Prostate gland (tissue), 2 donors: ENCODE measurements around the gene DDAH1. TPM values are rescaled to one million over a fixed set of nuclear protein-coding genes. Genes with fewer than 3 reads are reported as not detected.

Experiments used
- DNase-seq: peaks from one replicate; pipeline ENCODE4 v3.0.0-alpha.2; 2019; ENCODE audit warnings: low spot score
- H3K27ac ChIP-seq, 2 donors: fragments of 200-600 bp; sonication (generic); 2 replicates each; pipeline ENCODE4 v1.5.1; 2017 to 2019
- H3K27me3 ChIP-seq: fragments of 200-600 bp; sonication (generic); replicated peaks from 2 replicates; pipeline ENCODE4 v1.5.1; 2019; ENCODE audit not compliant: insufficient read depth
- H3K36me3 ChIP-seq, 2 donors: fragments of 200-600 bp; sonication (generic); 1 replicate in 1 of 2; 2 replicates in 1 of 2; pipeline versions ENCODE4 v1.5.1 to v1.8.1; 2017 to 2019
- H3K4me1 ChIP-seq: fragments of 200-600 bp; sonication (generic); replicated peaks from 2 replicates; pipeline ENCODE4 v1.5.1; 2019
- H3K4me3 ChIP-seq, 2 donors: fragments of 200-600 bp; sonication (generic); 2 replicates each; pipeline ENCODE4 v1.5.1; 2017 to 2019
- H3K9me3 ChIP-seq: fragments of 200-600 bp; sonication (generic); 2 replicates; pipeline ENCODE4 v1.5.1; 2017
- CTCF ChIP-seq, 4 experiments: fragments of 200-600 bp in 2 of 4; fragments of 450-650 bp in 2 of 4; sonication (generic) in 2 of 4; IDR thresholded peaks; 1 replicate in 3 of 4; 2 replicates in 1 of 4; pipeline ENCODE4 v1.5.1; 2016 to 2019; ENCODE audit warnings: antibody characterized with exemption in 4 of 4, mild to moderate bottlenecking in 2 of 4, moderate library complexity in 2 of 4
- POLR2A ChIP-seq: fragments of 450-650 bp; IDR thresholded peaks from one replicate; pipeline ENCODE4 v1.6.1; 2016; ENCODE audit warnings: antibody characterized with exemption, mild to moderate bottlenecking
- POLR2AphosphoS5 ChIP-seq: sonication (generic); formaldehyde crosslinking; IDR thresholded peaks from one replicate; pipeline ENCODE4 v1.6.1; 2017; ENCODE audit warnings: antibody characterized with exemption
- WGBS: methylation state at CpG from one replicate; pipeline ENCODE4 v1.1.5; 2018; 5-methylcytosine and 5-hydroxymethylcytosine counted together
- intact Hi-C: fragments of 100-400 bp; cut with DNase I; formaldehyde crosslinking; loops from one replicate; pipeline ENCODE4 v1.14.2; 2022
- total RNA-seq, 2 donors: library from RNA; depleted of rRNA; stranded (reverse); fragments of >200 nt; gene quantifications; one replicate each; pipeline ENCODE4 v1.1.0, GENCODE V29; 2016

Gene DDAH1
- total RNA-seq, 2 donors from 2014 or later: 61.6 to 70.7 TPM

GRCh38 chr1:85440612-85441011, 24.3 kb downstream of the DDAH1 start:
- intact Hi-C loops: no loop called here
- Histone ChIP-seq H3K4me1 (no peaks in the 10 kb centered on the region), H3K9me3 (no peaks in the 10 kb centered on the region), H3K4me3 (no peak overlapping the region), H3K36me3 (no peaks in the 10 kb centered on the region), H3K27ac (no peak overlapping the region), H3K27me3 (no peaks in the 10 kb centered on the region)
- WGBS: 18% methylated on average over 3 of the region's 3 CpGs
- TF ChIP-seq POLR2A (no peak), POLR2AphosphoS5 (no peak), CTCF (IDR thresholded peaks at IDR 0.05) (no peak)
- DNase-seq: no peak

- Histone ChIP-seq H3K4me3 (no peak overlapping the region), H3K27me3 (no peaks in the 10 kb centered on the region), H3K9me3 (no peaks in the 10 kb centered on the region), H3K27ac (no peak overlapping the region), H3K4me1 (no peaks in the 10 kb centered on the region), H3K36me3 (no peaks in the 10 kb centered on the region)
- TF ChIP-seq POLR2AphosphoS5 (no peak), CTCF (IDR thresholded peaks at IDR 0.05) (no peak), POLR2A (no peak)
- 45% methylated on average over 2 of the region's 2 CpGs for WGBS
- DNase-seq: no peak
- intact Hi-C loops: no loop called here
These were observed 26.6 kb downstream of the DDAH1 start for GRCh38 chr1:85438353-85438752.

- H3K36me3 ChIP-seq: no peaks in the 10 kb centered on the region
- no peak for DNase-seq
- no peaks in the 10 kb centered on the region for H3K27me3 ChIP-seq
- TF ChIP-seq CTCF (IDR thresholded peaks at IDR 0.05): no peak
- no peak for TF ChIP-seq POLR2A
- TF ChIP-seq POLR2AphosphoS5: no peak
- no peaks in the 10 kb centered on the region for H3K9me3 ChIP-seq
- no peak overlapping the region for H3K27ac ChIP-seq
- 93% methylated on average over 3 of the region's 3 CpGs for WGBS
- no peak overlapping the region for H3K4me3 ChIP-seq
- intact Hi-C loops: no loop called here
- H3K4me1 ChIP-seq: no peaks in the 10 kb centered on the region
These were observed 27.8 kb downstream of the DDAH1 start for GRCh38 chr1:85437139-85437538.

GRCh38 chr1:85433096-85433495, 31.9 kb downstream of the DDAH1 start:
- Histone ChIP-seq H3K4me1 (peaks cover 2% of the 10 kb centered on the region), H3K36me3 (no peaks in the 10 kb centered on the region), H3K27ac (no peak overlapping the region), H3K9me3 (no peaks in the 10 kb centered on the region), H3K4me3 (no peak overlapping the region), H3K27me3 (no peaks in the 10 kb centered on the region)
- TF ChIP-seq POLR2AphosphoS5 (no peak), CTCF (IDR thresholded peaks at IDR 0.05) (no peak), POLR2A (no peak)
- WGBS: 86% methylated on average over 5 of the region's 5 CpGs
- no peak for DNase-seq
- intact Hi-C loops: no loop called here

GRCh38 chr1:85428471-85429089, 36.4 kb downstream of the DDAH1 start:
- WGBS: 81% methylated on average over 2 of the region's 2 CpGs
- DNase-seq: no peak
- no peak for TF ChIP-seq CTCF (IDR thresholded peaks at IDR 0.05)
- no peak for TF ChIP-seq POLR2A
- H3K36me3 ChIP-seq: no peaks in the 10 kb centered on the region
- H3K27ac ChIP-seq: peak overlapping the region in 1 of 2 donors; percentile 64
- intact Hi-C loops: no loop called here
- no peak overlapping the region for H3K4me3 ChIP-seq
- peaks cover 2% of the 10 kb centered on the region for H3K4me1 ChIP-seq
- no peaks in the 10 kb centered on the region for H3K9me3 ChIP-seq
- no peaks in the 10 kb centered on the region for H3K27me3 ChIP-seq
